ENCODE measurements around the gene SULF2.

SULF2 gene

GRCh38 chr20:47704746-47705496 lies 80.4 kb downstream of the SULF2 start:
- no peaks in the 10 kb centered on the region for H3K27me3 ChIP-seq (ENCODE audit: control insufficient read depth, insufficient read depth, low read length)

GRCh38 chr20:47703748-47704147 lies 81.5 kb downstream of the SULF2 start:
- no peaks in the 10 kb centered on the region for H3K27me3 ChIP-seq (ENCODE audit: control insufficient read depth, insufficient read depth, low read length)
- H3K4me1 ChIP-seq (ENCODE audit: control insufficient read depth, insufficient read depth, low read length), result no peaks in the 10 kb centered on the region
- no peak overlapping the region for H3K27ac ChIP-seq (ENCODE audit: low read depth, low read length)
- H3K4me3 ChIP-seq (ENCODE audit: low read depth, low read length), result no peak overlapping the region
- 0 out of 2 replicates have a peak, but pooled peaks cover 4% of the 10 kb centered on the region for H3K36me3 ChIP-seq (ENCODE audit: control insufficient read depth, insufficient read depth, low read length)
- no peak overlapping the region for H3K9ac ChIP-seq (ENCODE audit: low read depth, low read length)
- H3K9me3 ChIP-seq (ENCODE audit: control insufficient read depth, insufficient read depth, low read length), result no peaks in the 10 kb centered on the region

More at GRCh38 chr20:47704746-47705496, 80.4 kb downstream of the SULF2 start:
- H3K4me3 ChIP-seq (ENCODE audit: low read depth, low read length), result no peak overlapping the region
- no peak overlapping the region for H3K9ac ChIP-seq (ENCODE audit: low read depth, low read length)
- no peaks in the 10 kb centered on the region for H3K36me3 ChIP-seq (ENCODE audit: control insufficient read depth, insufficient read depth, low read length)
- H3K9me3 ChIP-seq (ENCODE audit: control insufficient read depth, insufficient read depth, low read length), result no peaks in the 10 kb centered on the region
- H3K4me1 ChIP-seq (ENCODE audit: control insufficient read depth, insufficient read depth, low read length), result no peaks in the 10 kb centered on the region
- no peak overlapping the region for H3K27ac ChIP-seq (ENCODE audit: low read depth, low read length)

GRCh38 chr20:47701612-47702011 lies 83.7 kb downstream of the SULF2 start:
- H3K4me1 ChIP-seq (ENCODE audit: control insufficient read depth, insufficient read depth, low read length), result no peaks in the 10 kb centered on the region
- H3K9me3 ChIP-seq (ENCODE audit: control insufficient read depth, insufficient read depth, low read length), result no peaks in the 10 kb centered on the region
- no peak overlapping the region for H3K9ac ChIP-seq (ENCODE audit: low read depth, low read length)
- H3K27me3 ChIP-seq (ENCODE audit: control insufficient read depth, insufficient read depth, low read length), result no peaks in the 10 kb centered on the region
- no peak overlapping the region for H3K27ac ChIP-seq (ENCODE audit: low read depth, low read length)
- 0 out of 2 replicates have a peak, but pooled peaks cover 4% of the 10 kb centered on the region for H3K36me3 ChIP-seq (ENCODE audit: control insufficient read depth, insufficient read depth, low read length)
- no peak overlapping the region for H3K4me3 ChIP-seq (ENCODE audit: low read depth, low read length)

GRCh38 chr20:47700327-47700726 lies 85.0 kb downstream of the SULF2 start:
- Histone ChIP-seq H3K4me3 (ENCODE audit: low read depth, low read length) (no peak overlapping the region), H3K27ac (ENCODE audit: low read depth, low read length) (no peak overlapping the region)

GRCh38 chr20:47699818-47700217 lies 85.5 kb downstream of the SULF2 start:
- H3K27me3 ChIP-seq (ENCODE audit: control insufficient read depth, insufficient read depth, low read length), result no peaks in the 10 kb centered on the region

More at GRCh38 chr20:47700327-47700726, 85.0 kb downstream of the SULF2 start:
- no peaks in the 10 kb centered on the region for H3K9me3 ChIP-seq (ENCODE audit: control insufficient read depth, insufficient read depth, low read length)
- H3K36me3 ChIP-seq (ENCODE audit: control insufficient read depth, insufficient read depth, low read length), result 0 out of 2 replicates have a peak, but pooled peaks cover 4% of the 10 kb centered on the region
- H3K4me1 ChIP-seq (ENCODE audit: control insufficient read depth, insufficient read depth, low read length), result no peaks in the 10 kb centered on the region
- H3K9ac ChIP-seq (ENCODE audit: low read depth, low read length), result no peak overlapping the region
- H3K27me3 ChIP-seq (ENCODE audit: control insufficient read depth, insufficient read depth, low read length), result no peaks in the 10 kb centered on the region

GRCh38 chr20:47698142-47698541 lies 87.1 kb downstream of the SULF2 start:
- no peak overlapping the region for H3K4me3 ChIP-seq (ENCODE audit: low read depth, low read length)
- H3K36me3 ChIP-seq (ENCODE audit: control insufficient read depth, insufficient read depth, low read length), result 0 out of 2 replicates have a peak, but pooled peaks cover 4% of the 10 kb centered on the region
- H3K27ac ChIP-seq (ENCODE audit: low read depth, low read length), result no peak overlapping the region
- no peaks in the 10 kb centered on the region for H3K4me1 ChIP-seq (ENCODE audit: control insufficient read depth, insufficient read depth, low read length)
- H3K27me3 ChIP-seq (ENCODE audit: control insufficient read depth, insufficient read depth, low read length), result no peaks in the 10 kb centered on the region
- no peak overlapping the region for H3K9ac ChIP-seq (ENCODE audit: low read depth, low read length)
- H3K9me3 ChIP-seq (ENCODE audit: control insufficient read depth, insufficient read depth, low read length), result no peaks in the 10 kb centered on the region

More at GRCh38 chr20:47699818-47700217, 85.5 kb downstream of the SULF2 start:
- no peaks in the 10 kb centered on the region for H3K4me1 ChIP-seq (ENCODE audit: control insufficient read depth, insufficient read depth, low read length)
- H3K36me3 ChIP-seq (ENCODE audit: control insufficient read depth, insufficient read depth, low read length), result 0 out of 2 replicates have a peak, but pooled peaks cover 4% of the 10 kb centered on the region
- H3K9ac ChIP-seq (ENCODE audit: low read depth, low read length), result no peak overlapping the region
- H3K4me3 ChIP-seq (ENCODE audit: low read depth, low read length), result no peak overlapping the region
- H3K27ac ChIP-seq (ENCODE audit: low read depth, low read length), result no peak overlapping the region
- no peaks in the 10 kb centered on the region for H3K9me3 ChIP-seq (ENCODE audit: control insufficient read depth, insufficient read depth, low read length)

GRCh38 chr20:47696856-47697255 lies 88.4 kb downstream of the SULF2 start:
- H3K36me3 ChIP-seq (ENCODE audit: control insufficient read depth, insufficient read depth, low read length), result 0 out of 2 replicates have a peak, but pooled peaks cover 4% of the 10 kb centered on the region
- no peak overlapping the region for H3K9ac ChIP-seq (ENCODE audit: low read depth, low read length)
- no peak overlapping the region for H3K27ac ChIP-seq (ENCODE audit: low read depth, low read length)
- H3K9me3 ChIP-seq (ENCODE audit: control insufficient read depth, insufficient read depth, low read length), result peaks cover 11% of the 10 kb centered on the region
- no peaks in the 10 kb centered on the region for H3K4me1 ChIP-seq (ENCODE audit: control insufficient read depth, insufficient read depth, low read length)
- no peaks in the 10 kb centered on the region for H3K27me3 ChIP-seq (ENCODE audit: control insufficient read depth, insufficient read depth, low read length)
- H3K4me3 ChIP-seq (ENCODE audit: low read depth, low read length), result no peak overlapping the region

- H3K27ac ChIP-seq (ENCODE audit: low read depth, low read length), result no peak overlapping the region
- peaks cover 11% of the 10 kb centered on the region for H3K36me3 ChIP-seq (ENCODE audit: control insufficient read depth, insufficient read depth, low read length)
- H3K4me3 ChIP-seq (ENCODE audit: low read depth, low read length), result no peak overlapping the region
- H3K27me3 ChIP-seq (ENCODE audit: control insufficient read depth, insufficient read depth, low read length), result no peaks in the 10 kb centered on the region
- peaks cover 2% of the 10 kb centered on the region; the same call in 1 of the 2 replicates for H3K4me1 ChIP-seq (ENCODE audit: control insufficient read depth, insufficient read depth, low read length)
- H3K9ac ChIP-seq (ENCODE audit: low read depth, low read length), result no peak overlapping the region
- H3K9me3 ChIP-seq (ENCODE audit: control insufficient read depth, insufficient read depth, low read length), result peaks cover 31% of the 10 kb centered on the region
Observed at GRCh38 chr20:47694021-47694818, 91.1 kb downstream of the SULF2 start.

- Histone ChIP-seq H3K27me3 (ENCODE audit: control insufficient read depth, insufficient read depth, low read length) (no peaks in the 10 kb centered on the region), H3K27ac (ENCODE audit: low read depth, low read length) (no peak overlapping the region), H3K36me3 (ENCODE audit: control insufficient read depth, insufficient read depth, low read length) (peaks cover 12% of the 10 kb centered on the region), H3K9me3 (ENCODE audit: control insufficient read depth, insufficient read depth, low read length) (peaks cover 31% of the 10 kb centered on the region), H3K9ac (ENCODE audit: low read depth, low read length) (no peak overlapping the region), H3K4me1 (ENCODE audit: control insufficient read depth, insufficient read depth, low read length) (peaks cover 14% of the 10 kb centered on the region), H3K4me3 (ENCODE audit: low read depth, low read length) (no peak overlapping the region)
Observed at GRCh38 chr20:47691625-47692024, 93.7 kb downstream of the SULF2 start.

GRCh38 chr20:47689731-47690130 lies 95.5 kb downstream of the SULF2 start:
- Histone ChIP-seq H3K36me3 (ENCODE audit: control insufficient read depth, insufficient read depth, low read length) (peaks cover 12% of the 10 kb centered on the region), H3K27ac (ENCODE audit: low read depth, low read length) (peak overlapping the region; percentile 14)

More at GRCh38 chr20:47689731-47690130, 95.5 kb downstream of the SULF2 start:
- H3K4me3 ChIP-seq (ENCODE audit: low read depth, low read length), result no peak overlapping the region
- peaks cover 14% of the 10 kb centered on the region for H3K4me1 ChIP-seq (ENCODE audit: control insufficient read depth, insufficient read depth, low read length)
- H3K9me3 ChIP-seq (ENCODE audit: control insufficient read depth, insufficient read depth, low read length), result peaks cover 31% of the 10 kb centered on the region
- H3K9ac ChIP-seq (ENCODE audit: low read depth, low read length), result no peak overlapping the region
- H3K27me3 ChIP-seq (ENCODE audit: control insufficient read depth, insufficient read depth, low read length), result no peaks in the 10 kb centered on the region

All from HUES48 (cell line).